NCI-H524 treated with DMSO at 0.1 percent for 48 hours (cell line): Measurements from ENCODE around the gene OR6C3.
"Not testable (repeated sequence)": the region's sequence is repeated elsewhere in the genome, so short reads cannot be mapped to it uniquely, and the experiment has no call there.

Experiments used
- DNase-seq: peaks from one replicate; lab custom pipeline; 2025; lab: John Stamatoyannopoulos, UW

OR6C3 gene

GRCh38 chr12:55330446-55330845 is at the start of gene OR6C3:
Gene OR6C3, plus strand, starts transcription at chr12:55330746. Its CDS starts 955 bp downstream, at chr12:55331701.
- DNase-seq, result no peak

- no peak for DNase-seq
Measured at GRCh38 chr12:55280991-55281390, 49.6 kb upstream of the OR6C3 start.

DNA sequence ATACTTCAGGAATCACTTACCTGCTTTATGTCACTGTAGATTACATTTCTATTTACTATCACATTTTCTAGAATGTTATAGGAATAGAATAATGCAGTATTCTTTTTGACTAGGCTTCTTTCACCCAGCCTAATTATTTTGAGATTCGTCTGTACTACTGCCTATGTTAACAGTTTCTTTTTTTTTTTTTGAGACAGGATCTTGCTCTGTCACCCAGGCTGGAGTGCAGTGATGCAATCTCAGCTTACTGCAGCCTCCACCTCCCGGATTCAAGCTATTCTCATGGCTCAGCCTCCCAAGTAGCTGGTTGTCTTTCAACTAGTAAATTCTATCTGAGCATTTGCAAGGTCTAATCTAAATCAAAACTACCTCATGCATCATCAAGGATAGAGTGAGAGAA is 40.5 kb upstream of the OR6C3 start:
- DNase-seq, result no peak

DNA sequence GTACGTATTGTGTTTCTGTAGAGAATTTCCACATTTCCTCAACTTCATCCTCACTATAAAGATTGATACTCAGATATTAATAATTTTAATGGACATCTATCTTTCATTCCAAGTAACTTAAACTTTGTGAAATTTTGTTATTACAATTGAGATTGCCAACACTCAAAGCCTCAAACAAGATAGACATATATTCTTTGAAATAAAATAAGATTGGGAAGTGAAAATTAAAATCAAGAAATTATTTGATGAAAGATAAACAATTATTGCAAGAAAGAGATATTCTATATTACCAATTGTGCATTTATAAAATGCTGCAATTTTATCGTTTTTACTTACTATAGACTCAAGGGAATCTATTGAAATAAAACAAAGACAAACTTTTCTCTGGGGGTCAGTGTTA is 34.1 kb upstream of the OR6C3 start, which contains the start of gene OR6C6:
OR6C6 (minus strand) TSS at position 101 of the 400 bp plus-strand sequence. CDS start 1,337 bp downstream, outside the sequence.
- DNase-seq, result no peak

DNA sequence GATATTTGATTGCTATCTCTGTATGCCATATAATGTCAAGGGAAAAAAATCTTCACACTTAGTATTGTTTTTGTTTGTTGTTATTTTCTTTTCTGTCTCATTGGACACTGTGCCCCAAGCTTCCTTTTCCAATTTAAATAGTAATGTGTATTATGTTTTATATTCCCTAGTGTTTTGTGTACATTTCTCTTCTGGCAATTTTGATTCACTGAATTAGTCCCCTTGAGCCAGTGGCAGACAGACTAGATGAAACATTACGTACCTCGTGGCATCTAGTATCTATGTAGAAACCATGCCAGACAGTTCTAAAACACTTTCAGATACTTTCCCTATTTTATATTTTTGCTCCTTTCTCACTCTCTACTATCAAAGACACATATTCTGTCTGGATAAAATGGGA is 16.5 kb upstream of the OR6C3 start, which contains the start of gene OR6C1:
OR6C1 (plus strand) TSS at position 301 of the 400 bp plus-strand sequence. CDS start 6,257 bp downstream, outside the sequence.
- DNase-seq, result no peak

DNA sequence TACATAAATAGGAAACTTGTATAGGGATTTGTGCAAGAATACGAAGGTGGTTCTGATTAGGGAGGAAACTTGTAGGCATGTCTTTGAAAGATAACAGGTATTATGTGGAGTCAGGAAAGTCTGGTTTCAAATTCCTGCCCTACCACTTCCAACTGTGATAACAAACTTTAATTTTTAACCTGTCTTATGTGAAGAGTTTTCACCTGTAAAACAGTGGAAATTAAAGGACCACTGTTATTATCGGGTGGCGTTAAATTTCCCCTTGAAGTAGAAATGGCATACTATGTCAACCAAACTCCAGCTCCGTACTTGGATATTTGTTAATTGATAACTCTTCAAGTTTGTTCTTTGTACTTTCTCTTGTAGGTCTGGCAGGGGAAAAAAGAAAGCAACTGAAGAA is 10.3 kb upstream of the OR6C3 start:
- no peak for DNase-seq

- not testable (repeated sequence) for DNase-seq
Measured at GRCh38 chr12:55325801-55326200, 4.7 kb upstream of the OR6C3 start.

DNA sequence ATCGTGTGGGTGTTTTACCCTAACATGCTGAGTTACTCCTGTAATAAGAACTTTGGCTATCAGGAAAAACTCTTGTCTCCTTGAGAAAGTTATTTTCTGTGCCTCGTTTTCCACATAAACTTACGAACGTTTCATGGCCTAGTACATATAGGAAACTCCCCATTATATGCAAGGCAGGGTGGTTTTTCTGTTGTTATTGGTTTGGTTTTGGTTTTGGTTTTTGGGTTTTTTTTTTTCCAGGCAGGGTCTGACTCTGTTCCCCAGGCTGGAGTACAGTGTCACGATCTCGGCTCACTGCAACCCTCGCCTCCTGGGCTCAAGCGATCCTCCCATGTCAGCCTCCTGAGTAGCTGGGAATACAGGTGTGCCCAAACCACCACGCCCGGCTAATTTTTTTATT is 5.5 kb downstream of the OR6C3 start:
- DNase-seq, result no peak

DNA sequence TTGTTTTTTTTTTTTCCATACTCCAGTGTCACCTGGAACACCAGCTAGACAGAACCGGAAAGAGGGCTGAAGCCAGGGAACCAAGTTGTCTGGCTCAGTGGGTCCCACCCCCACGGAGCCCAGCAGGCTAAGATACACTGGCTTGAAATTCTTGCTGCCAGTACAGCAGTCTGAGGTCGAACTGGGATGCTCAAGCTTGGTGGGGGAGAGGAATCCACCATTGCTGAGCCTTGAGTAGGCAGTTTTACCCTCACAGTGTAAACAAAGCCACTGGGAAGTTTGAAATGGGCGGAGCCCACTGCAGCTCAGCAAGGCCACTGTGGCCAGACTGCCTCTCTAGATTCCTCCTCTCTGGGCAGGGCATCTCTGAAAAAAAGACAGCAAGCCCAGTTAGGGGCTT is 24.8 kb downstream of the OR6C3 start:
- DNase-seq, result not testable (repeated sequence)

GRCh38 chr12:55362675-55363074 is 32.1 kb downstream of the OR6C3 start, which contains the start of gene OR6C75:
Gene OR6C75, plus strand, starts transcription at chr12:55362975. Its CDS starts 2,136 bp downstream, at chr12:55365111.
- DNase-seq, result no peak

DNA sequence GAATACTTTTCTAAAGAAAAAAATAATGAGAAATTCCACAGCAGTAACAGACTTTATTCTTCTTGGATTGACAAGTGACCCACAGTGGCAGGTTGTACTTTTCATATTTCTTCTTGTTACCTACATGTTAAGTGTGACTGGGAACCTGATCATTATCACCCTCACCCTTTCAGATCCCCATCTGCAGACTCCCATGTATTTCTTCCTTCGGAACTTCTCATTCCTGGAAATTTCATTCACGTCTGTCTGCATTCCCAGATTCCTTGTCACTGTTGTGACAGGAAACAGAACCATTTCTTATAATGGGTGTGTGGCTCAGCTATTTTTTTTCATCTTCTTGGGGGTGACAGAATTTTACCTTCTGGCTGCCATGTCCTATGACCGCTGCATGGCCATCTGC is 34.5 kb downstream of the OR6C3 start:
- no peak for DNase-seq

- DNase-seq, result no peak
Measured at GRCh38 chr12:55372521-55372920, 42.0 kb downstream of the OR6C3 start.
